Suprapubic skin (tissue), 4 donors: Measurements from ENCODE around the gene MTX1. TPM values are rescaled to one million over a fixed set of nuclear protein-coding genes. Genes with fewer than 3 reads are reported as not detected.
"Not testable (repeated sequence)": the region's sequence is repeated elsewhere in the genome, so short reads cannot be mapped to it uniquely, and the experiment has no call there.

ENCODE experiments used
- DNase-seq, 2 donors: peaks; one replicate each; pipeline ENCODE4 v3.0.0-alpha.2; 2019; ENCODE audit warnings: low spot score in 2 of 2
- H3K27ac ChIP-seq: fragments of 200-600 bp; sonication (generic); one replicate; pipeline ENCODE4 v1.5.1; 2019
- H3K27me3 ChIP-seq: fragments of 200-600 bp; sonication (generic); one replicate; pipeline ENCODE4 v1.5.1; 2019
- H3K36me3 ChIP-seq: fragments of 200-600 bp; sonication (generic); one replicate; pipeline ENCODE4 v1.5.1; 2019
- H3K4me1 ChIP-seq: fragments of 200-600 bp; sonication (generic); one replicate; pipeline ENCODE4 v1.5.1; 2019
- H3K4me3 ChIP-seq: fragments of 200-600 bp; sonication (generic); one replicate; pipeline ENCODE4 v1.5.1; 2019; ENCODE audit warnings: mild to moderate bottlenecking
- H3K9me3 ChIP-seq: fragments of 200-600 bp; sonication (generic); one replicate; pipeline ENCODE4 v1.5.1; 2019
- CTCF ChIP-seq, 2 donors: fragments of 200-600 bp in 1 of 2; fragments of 450-650 bp in 1 of 2; sonication (generic) in 1 of 2; IDR thresholded peaks; one replicate each; pipeline ENCODE4 v1.5.1; 2016 to 2019; ENCODE audit warnings: antibody characterized with exemption in 2 of 2, mild to moderate bottlenecking in 1 of 2, moderate library complexity in 1 of 2
- EP300 ChIP-seq: sonication (generic); formaldehyde crosslinking; IDR thresholded peaks from one replicate; pipeline ENCODE4 v1.6.1; 2017; ENCODE audit warnings: antibody characterized with exemption
- POLR2A ChIP-seq, 2 donors: fragments of 450-650 bp; IDR thresholded peaks; one replicate each; pipeline ENCODE4 v1.6.1; 2017; ENCODE audit warnings: antibody characterized with exemption in 2 of 2, mild to moderate bottlenecking in 2 of 2, moderate library complexity in 2 of 2
- POLR2AphosphoS5 ChIP-seq, 3 donors: sonication (generic); formaldehyde crosslinking; IDR thresholded peaks; one replicate each; pipeline ENCODE4 v1.6.1; 2017; ENCODE audit warnings: antibody characterized with exemption in 3 of 3
- WGBS: methylation state at CpG from one replicate; pipeline ENCODE4 v1.1.5; 2018; 5-methylcytosine and 5-hydroxymethylcytosine counted together
- total RNA-seq, 4 donors: library from RNA; depleted of rRNA; stranded (reverse); fragments of >200 nt; gene quantifications; one replicate each; pipeline ENCODE4 v1.1.0, GENCODE V29; 2016

Gene MTX1
- total RNA-seq, 4 donors from 2014 or later: 19.8 to 51.7 (median 36.9) TPM

DNA sequence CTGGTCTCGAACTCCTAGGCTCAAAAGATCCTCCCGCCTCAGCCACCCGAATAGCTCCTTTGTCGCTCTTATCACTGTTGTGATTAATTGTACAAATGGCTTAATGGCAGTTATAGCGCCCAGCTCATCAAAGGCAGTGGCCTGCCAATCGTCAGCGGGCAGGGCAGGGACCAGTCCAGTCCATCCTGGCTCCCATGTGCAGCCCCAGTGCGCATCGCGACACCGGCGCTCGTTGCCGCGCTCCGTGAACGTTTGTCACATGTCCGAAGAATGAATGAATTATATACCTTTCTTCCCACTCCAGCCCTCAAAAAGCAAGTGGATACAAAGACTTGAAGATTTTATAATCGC is 18.4 kb downstream of the MTX1 start:
- Histone ChIP-seq H3K4me3 (peak overlapping the region; percentile 74), H3K27ac (peak overlapping the region; percentile 76), H3K27me3 (no peaks in the 10 kb centered on the region), H3K36me3 (no peaks in the 10 kb centered on the region), H3K4me1 (peaks cover 27% of the 10 kb centered on the region), H3K9me3 (no peaks in the 10 kb centered on the region)
- no peak for TF ChIP-seq POLR2AphosphoS5 (IDR thresholded peaks at IDR 0.05)
- TF ChIP-seq POLR2A (IDR thresholded peaks at IDR 0.05): no peak
- WGBS: under 1% methylated on average over 19 of the region's 19 CpGs
- no peak for DNase-seq

DNA sequence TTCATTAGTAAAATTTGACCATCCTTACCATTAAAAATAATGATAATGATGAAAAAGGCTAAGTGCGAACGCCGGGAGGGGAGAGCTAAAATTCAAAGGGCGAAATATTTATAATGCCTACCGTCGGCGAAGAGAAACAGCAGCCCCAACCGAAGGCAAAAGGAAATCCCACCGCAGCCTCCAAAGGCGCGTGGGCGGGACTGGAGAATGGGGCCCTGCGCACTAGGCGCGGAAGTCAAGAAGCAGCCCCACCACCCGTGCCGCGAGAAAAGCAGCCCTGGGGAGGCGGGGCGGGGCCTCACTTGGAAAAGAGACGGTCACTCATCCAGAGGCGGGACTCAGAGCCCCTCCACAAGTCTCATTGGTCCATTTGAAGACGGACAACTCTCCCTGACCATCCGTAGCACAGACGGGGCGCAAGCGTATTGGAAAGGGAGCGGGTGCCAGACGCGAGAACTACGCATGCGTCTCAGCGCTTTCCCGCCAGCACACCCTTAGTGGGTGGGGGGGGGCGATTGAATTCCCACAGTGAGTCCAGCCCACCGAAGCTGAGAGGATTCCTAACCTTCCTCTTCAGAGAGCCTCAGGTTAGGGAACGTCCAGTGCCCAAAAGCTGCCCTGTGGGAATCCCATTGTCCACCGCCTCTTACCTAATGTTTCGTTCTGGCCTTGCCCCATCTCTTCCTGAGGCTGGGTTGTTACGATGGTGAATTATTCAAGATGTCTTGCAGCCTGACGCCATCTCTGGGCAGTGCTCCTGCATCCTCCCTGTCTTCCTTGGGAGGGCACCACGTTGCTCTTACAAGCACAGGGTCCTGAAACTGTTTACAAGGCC is 19.0 kb downstream of the MTX1 start:
- Histone ChIP-seq H3K27me3 (no peaks in the 10 kb centered on the region), H3K9me3 (no peaks in the 10 kb centered on the region), H3K4me3 (peak overlapping the region; percentile 74), H3K4me1 (peaks cover 33% of the 10 kb centered on the region), H3K27ac (peak overlapping the region; percentile 76), H3K36me3 (no peaks in the 10 kb centered on the region)
- under 1% methylated on average over 39 of the region's 42 CpGs for WGBS
- TF ChIP-seq EP300: no peak
- TF ChIP-seq POLR2AphosphoS5 (IDR thresholded peaks at IDR 0.05): peak in 1 of 3 donors; percentile 65
- TF ChIP-seq CTCF (IDR thresholded peaks at IDR 0.05): peak in 1 of 2 donors; percentile 9
- no peak for TF ChIP-seq POLR2A (IDR thresholded peaks at IDR 0.05)
- DNase-seq: peak; percentile 99 to 100

- peak overlapping the region; percentile 76 for H3K27ac ChIP-seq
- no peaks in the 10 kb centered on the region for H3K36me3 ChIP-seq
- no peak for DNase-seq
- TF ChIP-seq POLR2AphosphoS5 (IDR thresholded peaks at IDR 0.05) (no peak), POLR2A (IDR thresholded peaks at IDR 0.05) (no peak), EP300 (no peak), CTCF (IDR thresholded peaks at IDR 0.05) (no peak)
- peaks cover 35% of the 10 kb centered on the region for H3K4me1 ChIP-seq
- H3K27me3 ChIP-seq: no peaks in the 10 kb centered on the region
- no peaks in the 10 kb centered on the region for H3K9me3 ChIP-seq
- 57% methylated on average over 9 of the region's 9 CpGs for WGBS
- H3K4me3 ChIP-seq: peak overlapping the region; percentile 74
These were observed 19.6 kb downstream of the MTX1 start for GRCh38 chr1:155228096-155228427.

DNA sequence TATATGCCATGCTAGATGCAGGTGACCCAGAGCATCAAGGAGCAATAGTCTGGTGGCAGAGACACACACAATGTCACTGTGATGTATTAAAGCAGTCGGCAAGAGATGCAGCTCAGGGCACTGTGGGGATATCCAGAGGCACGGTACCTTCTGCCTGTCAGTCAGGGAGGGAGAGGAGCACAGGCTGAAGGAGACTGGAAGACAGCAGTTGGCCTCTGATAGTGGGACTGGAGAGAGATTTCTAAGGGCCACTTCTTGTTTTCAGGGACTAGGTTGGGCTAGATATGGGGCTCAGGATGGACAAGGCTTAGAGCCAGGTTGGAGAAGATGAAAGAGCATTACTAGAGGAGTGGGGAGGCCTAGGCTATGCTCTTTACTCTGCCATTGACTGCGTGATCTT is 22.8 kb downstream of the MTX1 start:
- not testable (repeated sequence) for H3K9me3 ChIP-seq, H3K27ac ChIP-seq, DNase-seq, H3K4me3 ChIP-seq, H3K27me3 ChIP-seq, H3K36me3 ChIP-seq
- 56% methylated on average over 3 of the region's 3 CpGs for WGBS
- H3K4me1 ChIP-seq: peaks cover 21% of the 10 kb centered on the region

DNA sequence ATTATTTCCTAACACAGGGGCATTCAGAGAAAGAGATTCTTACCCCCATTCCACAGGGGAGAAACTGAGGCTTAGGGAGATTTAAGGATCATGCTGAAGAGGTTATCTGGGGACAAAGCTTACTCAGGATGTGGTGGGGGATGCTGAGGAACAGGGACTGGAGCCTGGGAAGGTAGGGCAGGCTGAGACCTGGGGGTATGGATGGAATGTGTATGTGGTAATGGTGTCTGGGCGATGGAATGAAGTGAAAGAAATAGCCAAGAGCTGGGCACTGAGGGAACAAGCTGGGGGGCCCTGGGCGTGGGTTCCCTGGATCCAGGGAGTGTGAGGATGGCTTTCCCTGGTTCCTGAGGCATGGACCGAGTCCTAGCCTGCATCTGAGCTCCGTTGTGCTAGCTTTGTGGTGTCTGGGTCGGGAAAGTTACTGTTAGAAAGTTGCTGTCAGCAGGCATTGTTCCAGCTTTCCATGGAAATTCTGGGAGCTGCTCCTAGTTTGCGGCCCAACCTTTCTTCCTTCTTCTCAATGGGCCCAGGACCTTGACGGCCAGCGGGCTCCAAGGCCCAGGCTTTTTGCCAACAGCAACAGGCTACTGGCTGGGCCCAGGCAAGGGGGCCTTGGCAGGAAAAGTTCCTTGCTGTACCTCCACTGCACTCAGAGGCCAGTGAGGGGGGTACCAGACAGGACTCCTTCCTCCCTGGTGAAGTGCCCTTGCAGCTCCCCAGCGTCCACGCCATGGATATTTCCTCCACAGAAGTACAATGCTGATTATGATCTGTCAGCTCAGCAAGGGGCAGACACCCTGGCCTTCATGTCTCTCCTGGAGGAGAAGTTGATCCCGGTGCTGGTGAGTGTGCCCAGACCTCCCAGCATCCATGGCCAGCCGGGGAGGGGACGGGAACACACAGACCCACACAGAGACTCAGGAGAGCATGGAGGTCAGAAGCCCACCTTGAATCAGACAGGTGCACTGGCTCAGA is 23.8 kb downstream of the MTX1 start:
- not testable (repeated sequence) for DNase-seq, H3K27me3 ChIP-seq, H3K27ac ChIP-seq, H3K9me3 ChIP-seq, H3K4me3 ChIP-seq
- Histone ChIP-seq H3K36me3 (peaks cover 14% of the 10 kb centered on the region), H3K4me1 (peaks cover 14% of the 10 kb centered on the region)
- WGBS: 54% methylated on average over 8 of the region's 13 CpGs

DNA sequence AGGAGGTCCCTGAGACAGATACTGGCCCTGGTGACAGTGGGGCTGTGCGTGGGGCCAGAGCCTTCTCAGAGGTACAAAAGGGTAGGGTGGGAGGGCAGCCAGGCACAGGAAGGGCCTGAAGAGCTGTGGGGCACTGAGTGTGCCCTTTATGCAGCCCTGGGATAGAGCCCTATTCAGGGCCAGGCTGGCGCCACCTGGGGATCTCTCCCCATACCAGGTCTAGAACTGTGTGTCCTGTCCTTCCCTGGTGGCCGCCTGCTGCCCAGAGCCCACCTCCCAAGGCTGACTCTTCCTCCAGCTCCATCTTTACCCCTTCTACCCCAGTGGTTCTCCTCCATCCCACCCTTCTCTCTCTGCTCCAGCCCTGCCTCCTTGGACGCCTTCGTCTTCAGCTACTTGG is 25.0 kb downstream of the MTX1 start:
- H3K4me3 ChIP-seq, H3K4me1 ChIP-seq, DNase-seq, H3K27me3 ChIP-seq, H3K27ac ChIP-seq, H3K9me3 ChIP-seq: not testable (repeated sequence)
- no CpG with 5 or more reads among the region's 5 CpGs for WGBS
- H3K36me3 ChIP-seq: peaks cover 23% of the 10 kb centered on the region

- 93% methylated on average over 3 of the region's 9 CpGs for WGBS
- peaks cover 19% of the 10 kb centered on the region for H3K4me1 ChIP-seq
- H3K9me3 ChIP-seq, H3K27ac ChIP-seq, H3K4me3 ChIP-seq, H3K27me3 ChIP-seq, DNase-seq: not testable (repeated sequence)
- peaks cover 23% of the 10 kb centered on the region for H3K36me3 ChIP-seq
These were observed 26.9 kb downstream of the MTX1 start for GRCh38 chr1:155235375-155235774.
